GM12892 (cell line): ENCODE measurements around the gene ATXN2L.

Source experiments
- POLR2A ChIP-seq: IDR thresholded peaks from 2 replicates; pipeline ENCODE4 v1.6.1; 2011; ENCODE audit warnings: low read depth, low read length, control low read depth
- POLR2AphosphoS5 ChIP-seq: IDR thresholded peaks from 2 replicates; pipeline ENCODE4 v1.6.1; 2011; ENCODE audit warnings: low read depth, low read length, control low read depth

- TF ChIP-seq POLR2AphosphoS5 (no peak), POLR2A (no peak)
These were observed 2.8 kb upstream of the ATXN2L start for GRCh38 chr16:28820016-28820415.
